Measurements from ENCODE around the gene TOX4. TPM values are rescaled to one million over a fixed set of nuclear protein-coding genes. Genes with fewer than 3 reads are reported as not detected.

The TOX4 gene
- total and polyA plus RNA-seq, 9 of the 15 experiments (the other 6 are each of a cell fraction or from before 2014, with no cell fraction given), result 9.9 to 76.5 (median 41.0) TPM

DNA sequence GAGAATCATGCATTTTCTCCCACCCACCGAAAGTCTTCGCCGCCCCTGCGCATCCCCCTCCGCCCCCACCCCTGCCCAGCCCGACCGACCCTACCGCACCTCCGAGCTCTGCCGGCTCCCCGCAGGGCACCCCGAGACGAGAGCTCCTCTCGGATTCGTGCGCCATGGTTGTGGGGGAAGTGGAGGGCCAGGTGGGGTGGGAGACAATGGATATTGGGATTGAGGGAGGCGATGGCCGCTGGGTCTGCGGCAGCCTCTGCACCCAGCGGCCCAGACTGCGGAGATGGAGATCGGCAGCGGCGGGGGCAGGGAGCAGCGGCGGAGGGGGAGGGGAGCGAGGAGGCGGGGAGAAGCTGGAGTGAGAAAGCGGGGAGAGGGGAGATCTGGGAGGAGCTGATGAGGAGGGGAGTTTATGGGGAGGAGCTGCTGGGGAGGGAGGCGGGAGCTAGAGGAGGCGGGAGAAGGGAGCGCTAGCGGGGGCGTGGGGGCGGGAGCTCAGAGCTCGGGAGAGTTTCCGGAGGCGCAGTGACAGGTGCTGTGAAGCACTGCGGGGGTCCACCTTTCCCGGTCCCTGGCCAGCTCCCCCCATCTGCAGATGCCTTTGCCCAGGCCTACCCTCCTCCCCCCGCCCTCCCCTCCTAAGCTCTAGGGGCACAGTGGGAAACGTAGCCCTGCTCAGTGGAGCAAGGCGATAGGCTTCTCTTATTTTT, 49.1 kb downstream of the TOX4 start, which contains the start of gene SALL2 (continued):
- TF ChIP-seq, protein P1, sequence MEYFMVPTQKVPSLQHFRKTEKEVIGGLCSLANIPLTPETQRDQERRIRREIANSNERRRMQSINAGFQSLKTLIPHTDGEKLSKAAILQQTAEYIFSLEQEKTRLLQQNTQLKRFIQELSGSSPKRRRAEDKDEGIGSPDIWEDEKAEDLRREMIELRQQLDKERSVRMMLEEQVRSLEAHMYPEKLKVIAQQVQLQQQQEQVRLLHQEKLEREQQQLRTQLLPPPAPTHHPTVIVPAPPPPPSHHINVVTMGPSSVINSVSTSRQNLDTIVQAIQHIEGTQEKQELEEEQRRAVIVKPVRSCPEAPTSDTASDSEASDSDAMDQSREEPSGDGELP (CRISPR knock-in tag; IDR thresholded peaks at IDR 0.05; ENCODE audit: borderline replicate concordance), result no peak
- TF ChIP-seq HDAC3 (IDR thresholded peaks at IDR 0.05; ENCODE audit: borderline replicate concordance, partially characterized antibody), result no peak
- no peak for TF ChIP-seq BRF1 (IDR thresholded peaks at IDR 0.05; ENCODE audit: borderline replicate concordance, extremely low read depth, insufficient read length)
- TF ChIP-seq, protein P2, sequence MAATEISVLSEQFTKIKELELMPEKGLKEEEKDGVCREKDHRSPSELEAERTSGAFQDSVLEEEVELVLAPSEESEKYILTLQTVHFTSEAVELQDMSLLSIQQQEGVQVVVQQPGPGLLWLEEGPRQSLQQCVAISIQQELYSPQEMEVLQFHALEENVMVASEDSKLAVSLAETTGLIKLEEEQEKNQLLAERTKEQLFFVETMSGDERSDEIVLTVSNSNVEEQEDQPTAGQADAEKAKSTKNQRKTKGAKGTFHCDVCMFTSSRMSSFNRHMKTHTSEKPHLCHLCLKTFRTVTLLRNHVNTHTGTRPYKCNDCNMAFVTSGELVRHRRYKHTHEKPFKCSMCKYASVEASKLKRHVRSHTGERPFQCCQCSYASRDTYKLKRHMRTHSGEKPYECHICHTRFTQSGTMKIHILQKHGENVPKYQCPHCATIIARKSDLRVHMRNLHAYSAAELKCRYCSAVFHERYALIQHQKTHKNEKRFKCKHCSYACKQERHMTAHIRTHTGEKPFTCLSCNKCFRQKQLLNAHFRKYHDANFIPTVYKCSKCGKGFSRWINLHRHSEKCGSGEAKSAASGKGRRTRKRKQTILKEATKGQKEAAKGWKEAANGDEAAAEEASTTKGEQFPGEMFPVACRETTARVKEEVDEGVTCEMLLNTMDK (IDR thresholded peaks at IDR 0.05; ENCODE audit: borderline replicate concordance, insufficient read depth, low read depth, low read length, poor library complexity, severe bottlenecking), result no peak
- TF ChIP-seq ZNF696 (CRISPR knock-in tag; conservative IDR thresholded peaks at IDR 0.05), result no peak
- TF ChIP-seq FOXA3 (CRISPR knock-in tag; conservative IDR thresholded peaks at IDR 0.05 in 1 of 2, IDR thresholded peaks at IDR 0.05 in 1 of 2), result no peak
- no peak for TF ChIP-seq CBFB (CRISPR knock-in tag; IDR thresholded peaks at IDR 0.05)
- no peak for TF ChIP-seq POLR2AphosphoS2 (IDR thresholded peaks at IDR 0.05; ENCODE audit: low read length)
- no peak for TF ChIP-seq TEAD1 (CRISPR knock-in tag; IDR thresholded peaks at IDR 0.05)
- TF ChIP-seq SMC3 (conservative IDR thresholded peaks at IDR 0.05; ENCODE audit: insufficient read depth, low read depth, low read length), result no peak
- TF ChIP-seq LEF1 (IDR thresholded peaks at IDR 0.05), result peak; percentile 24; the same call in 1 of the 2 replicates
- TF ChIP-seq, protein P3, sequence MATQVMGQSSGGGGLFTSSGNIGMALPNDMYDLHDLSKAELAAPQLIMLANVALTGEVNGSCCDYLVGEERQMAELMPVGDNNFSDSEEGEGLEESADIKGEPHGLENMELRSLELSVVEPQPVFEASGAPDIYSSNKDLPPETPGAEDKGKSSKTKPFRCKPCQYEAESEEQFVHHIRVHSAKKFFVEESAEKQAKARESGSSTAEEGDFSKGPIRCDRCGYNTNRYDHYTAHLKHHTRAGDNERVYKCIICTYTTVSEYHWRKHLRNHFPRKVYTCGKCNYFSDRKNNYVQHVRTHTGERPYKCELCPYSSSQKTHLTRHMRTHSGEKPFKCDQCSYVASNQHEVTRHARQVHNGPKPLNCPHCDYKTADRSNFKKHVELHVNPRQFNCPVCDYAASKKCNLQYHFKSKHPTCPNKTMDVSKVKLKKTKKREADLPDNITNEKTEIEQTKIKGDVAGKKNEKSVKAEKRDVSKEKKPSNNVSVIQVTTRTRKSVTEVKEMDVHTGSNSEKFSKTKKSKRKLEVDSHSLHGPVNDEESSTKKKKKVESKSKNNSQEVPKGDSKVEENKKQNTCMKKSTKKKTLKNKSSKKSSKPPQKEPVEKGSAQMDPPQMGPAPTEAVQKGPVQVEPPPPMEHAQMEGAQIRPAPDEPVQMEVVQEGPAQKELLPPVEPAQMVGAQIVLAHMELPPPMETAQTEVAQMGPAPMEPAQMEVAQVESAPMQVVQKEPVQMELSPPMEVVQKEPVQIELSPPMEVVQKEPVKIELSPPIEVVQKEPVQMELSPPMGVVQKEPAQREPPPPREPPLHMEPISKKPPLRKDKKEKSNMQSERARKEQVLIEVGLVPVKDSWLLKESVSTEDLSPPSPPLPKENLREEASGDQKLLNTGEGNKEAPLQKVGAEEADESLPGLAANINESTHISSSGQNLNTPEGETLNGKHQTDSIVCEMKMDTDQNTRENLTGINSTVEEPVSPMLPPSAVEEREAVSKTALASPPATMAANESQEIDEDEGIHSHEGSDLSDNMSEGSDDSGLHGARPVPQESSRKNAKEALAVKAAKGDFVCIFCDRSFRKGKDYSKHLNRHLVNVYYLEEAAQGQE (IDR thresholded peaks at IDR 0.05; ENCODE audit: borderline replicate concordance), result no peak
- TF ChIP-seq, protein P3 (CRISPR knock-in tag; IDR thresholded peaks at IDR 0.05; ENCODE audit: low read depth), result no peak
- peak; percentile 27 for TF ChIP-seq CCNT2 (IDR thresholded peaks at IDR 0.05; ENCODE audit: borderline replicate concordance, extremely low read depth, insufficient read length, low read depth, low read length)
- no peak for TF ChIP-seq ZNF133 (CRISPR knock-in tag; IDR thresholded peaks at IDR 0.05)
